Stimulated activated CD4-positive, alpha-beta T cell treated with anti-CD3 and anti-CD28 coated beads, Interleukin-12 subunit alpha, Interleukin-12 subunit beta, amount 100 ng/mL, for 48 hours (primary cell): ENCODE measurements around the gene CAVIN4.

ENCODE experiments used
- DNase-seq, 3 donors: peaks; one replicate each; pipeline ENCODE4 v3.0.0-alpha.2; 2020; ENCODE audit warnings: low read depth in 2 of 3, low spot score in 1 of 3

Gene CAVIN4

GRCh38 chr9:100589582-100589981, 11.7 kb downstream of the CAVIN4 start:
- DNase-seq, result no peak

GRCh38 chr9:100590481-100590880, 12.6 kb downstream of the CAVIN4 start:
- no peak for DNase-seq

DNA sequence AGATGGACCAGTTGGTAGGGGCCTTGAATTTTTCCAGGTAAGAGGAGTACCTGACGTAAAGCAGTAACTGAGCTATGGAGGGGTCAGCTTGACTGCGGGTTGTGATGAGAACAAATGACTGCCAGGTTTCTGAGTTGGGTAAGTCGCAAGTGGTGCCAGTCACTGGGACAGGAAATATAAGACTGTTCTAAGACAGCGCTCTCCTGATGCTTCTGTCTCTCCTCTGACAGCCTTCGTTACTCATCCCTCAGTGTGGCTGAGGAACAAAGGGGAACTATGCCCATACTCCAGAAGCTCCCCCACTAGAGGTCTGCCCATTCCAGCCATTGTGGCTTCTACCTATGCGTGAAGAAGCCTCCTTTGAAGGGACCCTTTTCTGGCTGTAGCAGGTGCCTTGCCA, 13.3 kb downstream of the CAVIN4 start:
- DNase-seq, result no peak

- DNase-seq, result no peak
Observed at GRCh38 chr9:100591639-100592412, 13.9 kb downstream of the CAVIN4 start.

GRCh38 chr9:100595391-100596199, 17.7 kb downstream of the CAVIN4 start:
- peak in 2 of 3 donors; percentile 2 to 45 for DNase-seq

DNA sequence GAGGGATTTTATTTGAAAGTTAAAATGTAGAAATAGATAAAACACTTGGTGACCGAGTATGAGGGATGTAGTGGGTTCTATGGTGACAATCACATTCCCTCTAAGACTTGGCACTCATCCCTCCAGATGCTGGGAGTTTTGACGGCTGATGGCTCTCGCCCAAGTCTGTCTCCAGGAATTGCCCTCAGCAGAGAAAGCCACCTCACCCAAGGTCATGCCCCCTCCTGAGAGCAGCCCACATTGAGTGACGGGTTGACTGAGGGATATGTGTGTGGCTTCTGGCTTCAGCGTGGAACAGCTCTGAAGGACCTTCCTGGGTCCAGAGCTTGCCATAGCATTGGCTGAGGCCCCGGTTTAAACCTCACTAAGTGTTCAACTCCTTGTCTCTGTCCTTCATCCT, 19.4 kb downstream of the CAVIN4 start:
- DNase-seq, result no peak

- peak; percentile 64 to 74 (median 70) for DNase-seq
Observed at GRCh38 chr9:100598641-100599145, 20.8 kb downstream of the CAVIN4 start.

- no peak for DNase-seq
Observed at GRCh38 chr9:100600521-100601079, 22.7 kb downstream of the CAVIN4 start.

DNA sequence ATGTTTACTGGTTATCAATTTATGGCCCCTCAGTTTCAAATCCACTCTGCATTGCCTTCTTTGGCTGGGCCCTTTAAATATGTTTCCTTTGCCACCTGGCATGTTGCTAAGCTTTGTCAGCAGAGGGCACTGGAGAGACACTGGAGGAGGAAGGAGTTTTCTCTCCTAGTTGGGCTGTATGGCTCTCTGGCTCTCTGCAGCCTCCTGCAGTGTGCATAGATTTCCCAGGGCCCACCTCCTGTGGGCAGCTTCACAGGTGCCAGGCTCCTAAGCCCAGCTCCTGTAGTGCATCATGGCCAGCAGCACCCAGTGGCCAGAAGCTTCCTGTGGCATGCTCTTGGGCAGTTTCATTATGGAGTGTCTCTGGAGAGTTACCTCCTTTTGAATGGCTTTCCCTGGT, 23.3 kb downstream of the CAVIN4 start:
- DNase-seq, result peak in 2 of 3 donors; percentile 15 to 33

DNA sequence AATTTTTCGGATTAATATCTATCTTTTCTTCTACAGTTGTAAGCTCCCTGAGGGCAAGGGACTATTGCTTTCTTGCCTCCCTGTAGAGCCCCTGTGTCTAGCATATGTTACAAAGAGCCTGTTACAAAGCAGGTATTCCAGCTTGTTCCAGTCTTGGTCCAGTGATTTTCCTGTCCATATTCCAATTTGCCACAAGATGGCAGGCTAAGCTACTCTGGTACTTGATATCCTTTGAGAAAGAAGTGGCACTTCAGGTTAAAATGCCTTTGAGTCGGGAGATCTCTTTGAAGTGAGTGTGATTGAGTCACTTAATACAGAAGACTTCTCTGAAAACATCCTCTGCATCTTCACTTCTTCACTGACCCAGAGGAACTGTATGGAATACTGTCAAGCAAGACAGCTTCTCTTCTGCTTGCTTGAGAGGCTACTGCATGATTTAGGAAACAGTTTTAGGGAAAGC, 24.5 kb downstream of the CAVIN4 start:
- no peak for DNase-seq

GRCh38 chr9:100605405-100605804, 27.5 kb downstream of the CAVIN4 start:
- no peak for DNase-seq

GRCh38 chr9:100619194-100619593, 41.3 kb downstream of the CAVIN4 start:
- no peak for DNase-seq

- DNase-seq, result no peak
Observed at GRCh38 chr9:100619665-100620064, 41.8 kb downstream of the CAVIN4 start.

- no peak for DNase-seq
Observed at GRCh38 chr9:100623969-100624368, 46.1 kb downstream of the CAVIN4 start.

- no peak for DNase-seq
Observed at GRCh38 chr9:100626949-100627348, 49.1 kb downstream of the CAVIN4 start.

GRCh38 chr9:100637787-100638186, 59.9 kb downstream of the CAVIN4 start:
- no peak for DNase-seq
